ENCODE data around the gene SDHAF3.
A peak's percentile ranks its signal among the peaks of the same experiment; 100 is the strongest.
"Not testable (repeated sequence)": the region's sequence is repeated elsewhere in the genome, so short reads cannot be mapped to it uniquely, and the experiment has no call there.

SDHAF3 gene

DNA sequence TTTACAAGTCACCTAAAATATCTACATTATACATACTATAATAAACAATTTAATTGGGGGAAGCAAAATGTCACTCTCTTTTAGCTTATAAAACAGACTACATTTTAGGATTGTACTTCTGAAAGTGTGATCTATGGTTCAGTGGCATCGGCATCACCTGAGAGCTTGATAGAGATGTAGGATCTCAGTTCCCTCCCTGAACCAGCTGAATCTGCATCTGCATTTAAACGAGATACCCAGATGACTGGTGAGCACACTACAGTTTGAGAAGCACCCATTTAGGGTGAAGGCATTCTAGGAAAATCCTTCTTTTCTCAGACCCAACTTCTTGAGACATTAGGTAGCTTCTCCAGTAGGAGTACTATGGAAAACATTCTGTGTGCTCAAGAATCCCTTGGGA lies 21.5 kb upstream of the SDHAF3 start:
- Histone ChIP-seq H3K4me1 (ENCODE audit: control insufficient read depth, insufficient read depth, low read length) (no peaks in the 10 kb centered on the region), H3K9ac (ENCODE audit: low read length) (no peak overlapping the region), H3K4me3 (ENCODE audit: low read depth, low read length) (no peak overlapping the region), H3K9me3 (ENCODE audit: control insufficient read depth, insufficient read depth, low read depth, low read length) (no peaks in the 10 kb centered on the region), H3K36me3 (ENCODE audit: control insufficient read depth, insufficient read depth, low read length) (no peaks in the 10 kb centered on the region), H3K27ac (ENCODE audit: low read depth, low read length) (no peak overlapping the region), H3K27me3 (ENCODE audit: control insufficient read depth, insufficient read depth, low read length) (no peaks in the 10 kb centered on the region)

DNA sequence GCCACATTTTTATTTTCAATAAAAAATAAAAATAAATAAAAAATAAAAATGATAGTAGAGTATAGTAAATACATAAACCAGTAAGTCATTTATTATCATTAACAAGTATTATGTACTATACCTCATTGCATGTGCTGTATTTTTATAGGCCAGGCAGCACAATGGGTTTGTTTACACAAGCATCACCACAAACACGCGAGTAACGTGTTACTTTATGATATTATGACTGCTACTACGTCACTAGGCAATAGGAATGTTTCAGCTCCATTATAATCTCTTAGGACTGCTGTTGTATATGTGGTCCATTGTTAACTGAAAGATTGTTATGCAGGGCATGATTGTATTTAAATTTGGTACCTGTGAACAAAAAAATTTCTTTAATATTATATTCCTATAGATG lies 20.8 kb upstream of the SDHAF3 start:
- Histone ChIP-seq H3K27ac (ENCODE audit: low read depth, low read length) (no peak overlapping the region), H3K9me3 (ENCODE audit: control insufficient read depth, insufficient read depth, low read depth, low read length) (no peaks in the 10 kb centered on the region), H3K36me3 (ENCODE audit: control insufficient read depth, insufficient read depth, low read length) (no peaks in the 10 kb centered on the region), H3K9ac (ENCODE audit: low read length) (no peak overlapping the region), H3K4me1 (ENCODE audit: control insufficient read depth, insufficient read depth, low read length) (no peaks in the 10 kb centered on the region), H3K27me3 (ENCODE audit: control insufficient read depth, insufficient read depth, low read length) (no peaks in the 10 kb centered on the region), H3K4me3 (ENCODE audit: low read depth, low read length) (no peak overlapping the region)

DNA sequence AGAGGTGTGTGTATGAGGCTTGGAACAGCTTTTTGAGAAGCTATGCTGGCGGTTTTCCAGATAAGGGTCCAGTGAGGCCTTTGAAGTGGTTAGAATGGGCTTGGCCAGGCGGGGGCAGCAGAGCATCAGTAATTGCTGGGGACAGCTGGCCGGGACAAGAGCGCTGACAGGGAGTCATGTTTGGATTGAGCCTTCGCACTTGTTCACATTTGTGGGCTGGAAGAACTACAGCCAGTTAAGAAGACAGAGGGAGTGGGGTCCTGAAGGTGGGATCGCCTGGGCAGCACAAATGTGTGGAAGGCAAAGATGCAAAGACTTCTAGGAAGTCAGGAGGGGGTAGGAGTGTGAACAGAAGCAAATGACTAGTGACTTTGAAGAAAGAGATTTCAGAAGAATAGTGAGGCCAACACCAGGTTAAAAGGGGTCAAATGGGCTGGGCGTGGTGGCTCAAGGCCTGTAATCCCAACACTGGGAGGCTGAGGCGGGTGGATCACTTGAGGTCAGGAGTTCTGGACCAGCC lies 12.7 kb upstream of the SDHAF3 start:
- peaks cover 6% of the 10 kb centered on the region for H3K9me3 ChIP-seq (ENCODE audit: control insufficient read depth, insufficient read depth, low read depth, low read length)
- H3K4me3 ChIP-seq (ENCODE audit: low read depth, low read length), result no peak overlapping the region
- H3K27me3 ChIP-seq (ENCODE audit: control insufficient read depth, insufficient read depth, low read length), result no peaks in the 10 kb centered on the region
- no peak overlapping the region for H3K9ac ChIP-seq (ENCODE audit: low read length)
- no peaks in the 10 kb centered on the region for H3K4me1 ChIP-seq (ENCODE audit: control insufficient read depth, insufficient read depth, low read length)
- no peak overlapping the region for H3K27ac ChIP-seq (ENCODE audit: low read depth, low read length)
- no peaks in the 10 kb centered on the region for H3K36me3 ChIP-seq (ENCODE audit: control insufficient read depth, insufficient read depth, low read length)

DNA sequence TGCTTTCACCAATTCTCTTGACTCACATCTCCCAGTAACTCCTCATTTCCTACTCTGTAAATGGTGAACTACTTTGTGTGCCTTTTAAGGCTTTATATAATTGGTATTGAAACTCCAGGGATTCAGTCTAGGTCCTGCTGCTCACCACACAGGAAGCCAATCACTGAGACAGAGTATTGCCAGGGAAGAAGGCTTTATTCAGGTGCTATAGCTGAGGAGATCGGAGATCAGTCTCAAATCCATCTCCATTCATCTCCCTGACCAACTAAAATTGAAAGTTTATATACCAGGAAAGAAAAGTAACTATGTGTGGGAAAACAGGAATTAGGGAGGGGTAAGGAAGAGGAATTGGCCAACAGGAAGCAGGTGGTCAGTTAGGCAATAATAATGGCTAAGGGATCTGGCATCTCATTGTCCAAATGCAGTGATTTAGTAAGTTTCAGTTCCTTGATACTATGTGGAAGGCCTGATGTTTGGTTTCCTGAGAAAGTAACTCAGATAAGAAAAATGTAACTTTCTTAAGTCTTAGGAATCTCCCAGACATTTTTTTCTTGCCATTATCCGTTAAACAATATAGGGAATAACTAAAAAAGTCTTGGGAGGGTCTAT lies 10.2 kb upstream of the SDHAF3 start:
- no peak overlapping the region for H3K9ac ChIP-seq (ENCODE audit: low read length)
- no peaks in the 10 kb centered on the region for H3K27me3 ChIP-seq (ENCODE audit: control insufficient read depth, insufficient read depth, low read length)
- H3K9me3 ChIP-seq (ENCODE audit: control insufficient read depth, insufficient read depth, low read depth, low read length), result peaks cover 6% of the 10 kb centered on the region
- no peaks in the 10 kb centered on the region for H3K4me1 ChIP-seq (ENCODE audit: control insufficient read depth, insufficient read depth, low read length)
- H3K36me3 ChIP-seq (ENCODE audit: control insufficient read depth, insufficient read depth, low read length), result no peaks in the 10 kb centered on the region
- H3K4me3 ChIP-seq (ENCODE audit: low read depth, low read length), result no peak overlapping the region
- no peak overlapping the region for H3K27ac ChIP-seq (ENCODE audit: low read depth, low read length)

DNA sequence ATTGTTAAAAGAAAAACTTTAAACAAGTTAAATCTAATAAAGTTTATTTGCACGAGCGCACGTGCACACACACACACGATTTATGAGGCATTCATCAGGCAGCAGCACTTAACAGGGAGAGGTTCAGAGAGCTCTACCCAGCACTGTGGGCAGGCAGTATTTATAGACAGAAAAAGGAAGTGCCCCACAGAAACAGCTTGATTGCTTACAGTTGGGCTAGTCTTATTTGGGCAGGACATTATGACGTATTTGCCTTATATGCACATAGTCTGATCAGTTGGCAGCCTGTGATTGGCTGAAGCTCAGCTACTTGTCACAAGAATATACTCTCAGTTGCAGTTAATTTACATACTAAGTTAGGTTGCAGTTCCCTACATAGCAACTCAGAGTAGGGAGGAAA lies 1.2 kb upstream of the SDHAF3 start:
- H3K36me3 ChIP-seq (ENCODE audit: control insufficient read depth, insufficient read depth, low read length), result no peaks in the 10 kb centered on the region
- H3K4me3 ChIP-seq (ENCODE audit: low read depth, low read length), result no peak overlapping the region
- no peaks in the 10 kb centered on the region for H3K27me3 ChIP-seq (ENCODE audit: control insufficient read depth, insufficient read depth, low read length)
- no peak overlapping the region for H3K27ac ChIP-seq (ENCODE audit: low read depth, low read length)
- H3K9me3 ChIP-seq (ENCODE audit: control insufficient read depth, insufficient read depth, low read depth, low read length), result no peaks in the 10 kb centered on the region
- no peak overlapping the region for H3K9ac ChIP-seq (ENCODE audit: low read length)
- H3K4me1 ChIP-seq (ENCODE audit: control insufficient read depth, insufficient read depth, low read length), result peaks cover 7% of the 10 kb centered on the region; the same call in 1 of the 2 replicates

DNA sequence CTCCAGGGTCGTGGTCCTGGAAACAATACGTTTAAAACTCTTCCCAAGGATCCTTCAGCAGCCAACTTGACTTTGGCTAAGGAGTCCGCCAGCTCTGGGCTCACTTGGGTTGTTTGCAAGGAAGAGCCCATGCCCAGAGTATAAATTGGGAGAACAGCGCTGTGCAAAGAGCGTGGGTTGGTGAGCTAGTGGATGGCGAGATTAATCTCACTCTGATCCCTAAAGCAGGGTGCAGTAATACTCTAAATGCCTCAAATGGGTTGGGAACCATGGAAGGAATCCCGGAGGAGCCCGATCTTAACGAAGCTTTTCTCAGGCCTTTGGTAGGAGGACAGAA lies 495 bp upstream of the SDHAF3 start:
- no peaks in the 10 kb centered on the region for H3K9me3 ChIP-seq (ENCODE audit: control insufficient read depth, insufficient read depth, low read depth, low read length)
- H3K36me3 ChIP-seq (ENCODE audit: control insufficient read depth, insufficient read depth, low read length), result no peaks in the 10 kb centered on the region
- peaks cover 7% of the 10 kb centered on the region; the same call in 1 of the 2 replicates for H3K4me1 ChIP-seq (ENCODE audit: control insufficient read depth, insufficient read depth, low read length)
- peak overlapping the region; percentile 53 for H3K4me3 ChIP-seq (ENCODE audit: low read depth, low read length)
- peak overlapping the region; percentile 72 for H3K9ac ChIP-seq (ENCODE audit: low read length)
- H3K27ac ChIP-seq (ENCODE audit: low read depth, low read length), result peak overlapping the region; percentile 45; the same call in 1 of the 2 replicates
- no peaks in the 10 kb centered on the region for H3K27me3 ChIP-seq (ENCODE audit: control insufficient read depth, insufficient read depth, low read length)

DNA sequence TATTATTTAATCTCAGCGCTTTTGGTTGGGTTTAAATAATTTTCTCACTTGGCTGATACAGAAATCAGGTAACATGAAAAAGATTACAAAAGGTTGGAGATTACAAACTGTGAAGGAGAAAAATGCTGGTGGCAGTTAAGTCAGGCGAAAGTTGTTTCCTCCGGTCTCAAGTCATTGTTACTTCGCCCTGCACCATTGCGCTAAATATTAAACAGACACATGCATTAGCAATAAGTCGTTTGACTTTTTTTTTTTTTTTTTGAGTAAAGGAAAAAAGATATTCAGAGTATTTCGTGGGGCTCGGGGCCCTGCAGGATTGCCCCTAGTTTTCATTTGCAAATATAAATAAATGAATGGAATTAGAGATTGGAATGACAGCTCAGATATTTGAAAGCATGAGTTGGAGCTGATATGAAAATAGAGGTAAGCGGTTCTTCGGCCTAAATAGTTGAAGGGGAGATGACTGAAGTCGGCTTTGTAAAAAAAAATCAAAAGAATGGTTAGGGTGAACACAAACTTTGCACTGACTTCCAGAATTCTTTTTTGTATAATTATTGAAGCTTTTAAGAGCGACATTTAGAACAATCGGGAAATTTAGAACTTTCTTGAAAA lies 914 bp downstream of the SDHAF3 start:
- Histone ChIP-seq H3K36me3 (ENCODE audit: control insufficient read depth, insufficient read depth, low read length) (no peaks in the 10 kb centered on the region), H3K4me3 (ENCODE audit: low read depth, low read length) (peak overlapping the region; percentile 75), H3K27ac (ENCODE audit: low read depth, low read length) (no peak overlapping the region), H3K9ac (ENCODE audit: low read length) (peak overlapping the region; percentile 77), H3K27me3 (ENCODE audit: control insufficient read depth, insufficient read depth, low read length) (no peaks in the 10 kb centered on the region), H3K9me3 (ENCODE audit: control insufficient read depth, insufficient read depth, low read depth, low read length) (no peaks in the 10 kb centered on the region), H3K4me1 (ENCODE audit: control insufficient read depth, insufficient read depth, low read length) (peaks cover 7% of the 10 kb centered on the region; the same call in 1 of the 2 replicates)

DNA sequence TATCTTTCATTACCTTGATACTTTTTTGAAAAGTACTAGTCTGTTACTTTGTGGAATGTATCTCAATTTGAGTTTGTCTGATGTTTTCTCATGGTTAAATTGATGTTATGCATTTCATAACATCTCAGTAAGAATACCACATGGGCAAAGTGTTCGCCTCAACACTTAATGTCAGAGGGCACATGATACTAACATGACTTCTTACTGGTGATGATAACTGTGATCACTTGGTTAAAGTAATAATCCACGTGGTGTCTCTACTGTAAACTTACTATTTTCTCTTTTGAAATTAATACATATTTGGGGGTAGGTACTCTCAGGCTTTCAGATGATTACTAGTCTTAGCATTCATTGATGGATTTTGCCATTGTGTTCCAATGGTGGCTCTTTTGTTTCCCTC lies 2.2 kb downstream of the SDHAF3 start:
- Histone ChIP-seq H3K4me1 (ENCODE audit: control insufficient read depth, insufficient read depth, low read length) (peaks cover 7% of the 10 kb centered on the region; the same call in 1 of the 2 replicates), H3K4me3 (ENCODE audit: low read depth, low read length) (no peak overlapping the region), H3K9ac (ENCODE audit: low read length) (no peak overlapping the region), H3K27me3 (ENCODE audit: control insufficient read depth, insufficient read depth, low read length) (no peaks in the 10 kb centered on the region), H3K9me3 (ENCODE audit: control insufficient read depth, insufficient read depth, low read depth, low read length) (no peaks in the 10 kb centered on the region), H3K27ac (ENCODE audit: low read depth, low read length) (no peak overlapping the region), H3K36me3 (ENCODE audit: control insufficient read depth, insufficient read depth, low read length) (no peaks in the 10 kb centered on the region)

DNA sequence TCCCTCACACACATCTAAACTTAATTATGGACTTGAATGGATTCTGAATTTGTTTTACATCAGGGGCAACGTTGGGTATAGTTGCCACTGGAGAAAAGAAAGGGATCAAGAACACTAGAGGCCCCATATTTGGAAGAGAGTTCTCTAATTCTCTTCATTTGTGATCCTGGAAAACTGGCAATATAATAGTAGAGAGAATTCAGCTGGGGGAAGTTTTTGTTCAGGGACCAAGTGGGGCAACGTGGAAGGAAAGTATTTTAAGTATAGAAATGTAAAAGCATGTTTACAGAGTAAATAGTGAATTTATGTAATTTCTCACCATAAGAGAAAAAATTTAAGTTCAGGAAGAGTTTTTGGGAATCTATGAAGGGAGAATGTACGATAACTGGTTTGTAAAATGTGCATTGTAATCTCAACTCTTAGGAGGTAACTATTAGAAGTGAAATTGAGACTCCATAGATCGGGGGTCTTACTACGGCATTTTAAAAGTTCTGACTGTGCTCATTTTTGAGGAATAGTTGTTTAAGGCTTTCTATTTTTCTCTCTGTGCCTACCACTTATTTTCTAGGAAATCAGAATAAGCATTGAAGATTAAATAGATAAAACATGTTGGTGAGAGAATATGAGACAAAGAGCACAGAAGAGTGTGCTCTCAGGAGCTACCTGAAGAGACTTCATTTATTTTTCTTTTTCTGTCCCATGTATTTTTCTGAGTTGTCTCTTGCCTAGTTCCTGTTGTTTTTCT lies 3.4 kb downstream of the SDHAF3 start:
- Histone ChIP-seq H3K36me3 (ENCODE audit: control insufficient read depth, insufficient read depth, low read length) (no peaks in the 10 kb centered on the region), H3K4me1 (ENCODE audit: control insufficient read depth, insufficient read depth, low read length) (peaks cover 9% of the 10 kb centered on the region; the same call in 1 of the 2 replicates), H3K27me3 (ENCODE audit: control insufficient read depth, insufficient read depth, low read length) (no peaks in the 10 kb centered on the region), H3K9me3 (ENCODE audit: control insufficient read depth, insufficient read depth, low read depth, low read length) (no peaks in the 10 kb centered on the region), H3K9ac (ENCODE audit: low read length) (no peak overlapping the region), H3K27ac (ENCODE audit: low read depth, low read length) (no peak overlapping the region), H3K4me3 (ENCODE audit: low read depth, low read length) (no peak overlapping the region)

DNA sequence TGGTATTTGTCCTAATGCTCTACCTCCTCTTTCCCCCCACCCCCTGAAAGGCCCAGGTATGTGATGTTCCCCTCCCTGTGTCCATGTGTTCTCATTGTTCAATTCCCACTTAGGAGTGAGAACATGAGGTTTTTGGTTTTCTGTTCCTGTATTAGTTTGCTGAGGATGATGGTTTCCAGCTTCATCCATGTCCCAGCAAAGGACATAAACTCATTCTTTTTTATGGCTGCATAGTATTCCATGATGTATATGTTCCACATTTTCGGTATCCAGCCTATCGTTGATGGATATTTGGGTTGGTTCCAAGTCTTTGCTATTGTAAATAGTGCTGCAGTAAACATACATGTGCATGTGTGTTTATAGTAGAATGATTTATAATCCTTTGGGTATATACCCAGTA lies 5.6 kb downstream of the SDHAF3 start:
- not testable (repeated sequence) for H3K36me3 ChIP-seq (ENCODE audit: control insufficient read depth, insufficient read depth, low read length); H3K9ac ChIP-seq (ENCODE audit: low read length); H3K27ac ChIP-seq (ENCODE audit: low read depth, low read length); H3K4me3 ChIP-seq (ENCODE audit: low read depth, low read length); H3K27me3 ChIP-seq (ENCODE audit: control insufficient read depth, insufficient read depth, low read length); H3K9me3 ChIP-seq (ENCODE audit: control insufficient read depth, insufficient read depth, low read depth, low read length)
- H3K4me1 ChIP-seq (ENCODE audit: control insufficient read depth, insufficient read depth, low read length), result peaks cover 18% of the 10 kb centered on the region

Data from HUES6 (cell line).